ENCODE measurements around the gene PUS10. TPM values are rescaled to one million over a fixed set of nuclear protein-coding genes. Genes with fewer than 3 reads are reported as not detected.
"Not testable (repeated sequence)": the region's sequence is repeated elsewhere in the genome, so short reads cannot be mapped to it uniquely, and the experiment has no call there.

The PUS10 gene
- 9.3 and 16.0 TPM in 2 replicates for total RNA-seq

- DNase-seq (ENCODE audit: extremely low read depth, low read depth, low spot score), result no peak
These were observed at the start of gene PUS10, which contains the start of gene PEX13 for GRCh38 chr2:61017556-61018317. Gene PUS10 (minus strand): TSS chr2:61018255. CDS start chr2:61011890, 6,365 bp downstream. Gene PEX13 (plus strand): TSS chr2:61017720. CDS start chr2:61017760, 40 bp downstream.

- DNase-seq (ENCODE audit: extremely low read depth, low read depth, low spot score), result no peak
These were observed 48.0 kb upstream of the PUS10 start, which contains the start of gene SANBR for GRCh38 chr2:61065714-61066709. Gene SANBR (plus strand): TSS chr2:61065871. CDS start chr2:61070351, 4,480 bp downstream.

- no peak for DNase-seq (ENCODE audit: extremely low read depth, low read depth, low spot score)
These were observed 41.3 kb upstream of the PUS10 start for GRCh38 chr2:61059382-61059781.

- DNase-seq (ENCODE audit: extremely low read depth, low read depth, low spot score), result no peak
These were observed 39.5 kb upstream of the PUS10 start for GRCh38 chr2:61057562-61057961.

GRCh38 chr2:61055557-61055956 is 37.5 kb upstream of the PUS10 start:
- no peak for DNase-seq (ENCODE audit: extremely low read depth, low read depth, low spot score)

GRCh38 chr2:61045999-61046398 is 27.9 kb upstream of the PUS10 start:
- no peak for DNase-seq (ENCODE audit: extremely low read depth, low read depth, low spot score)

GRCh38 chr2:61045226-61045625 is 27.2 kb upstream of the PUS10 start:
- no peak for DNase-seq (ENCODE audit: extremely low read depth, low read depth, low spot score)

- no peak for DNase-seq (ENCODE audit: extremely low read depth, low read depth, low spot score)
These were observed 26.6 kb upstream of the PUS10 start for GRCh38 chr2:61044636-61045035.

GRCh38 chr2:61042807-61043206 is 24.8 kb upstream of the PUS10 start:
- DNase-seq (ENCODE audit: extremely low read depth, low read depth, low spot score), result no peak

- DNase-seq (ENCODE audit: extremely low read depth, low read depth, low spot score), result not testable (repeated sequence)
These were observed 18.6 kb upstream of the PUS10 start for GRCh38 chr2:61036643-61037042.

GRCh38 chr2:61034592-61034991 is 16.5 kb upstream of the PUS10 start:
- DNase-seq (ENCODE audit: extremely low read depth, low read depth, low spot score), result not testable (repeated sequence)

GRCh38 chr2:61029533-61029932 is 11.5 kb upstream of the PUS10 start:
- no peak for DNase-seq (ENCODE audit: extremely low read depth, low read depth, low spot score)

- DNase-seq (ENCODE audit: extremely low read depth, low read depth, low spot score), result no peak
These were observed 5.6 kb upstream of the PUS10 start for GRCh38 chr2:61023670-61024069.

GRCh38 chr2:61021228-61021660 is 3.2 kb upstream of the PUS10 start:
- no peak for DNase-seq (ENCODE audit: extremely low read depth, low read depth, low spot score)

GRCh38 chr2:61018798-61019197 is 743 bp upstream of the PUS10 start:
- DNase-seq (ENCODE audit: extremely low read depth, low read depth, low spot score), result no peak

- peak; percentile 51 for DNase-seq (ENCODE audit: extremely low read depth, low read depth, low spot score)
These were observed 282 bp upstream of the PUS10 start for GRCh38 chr2:61018318-61018755.

GRCh38 chr2:61017003-61017555 is 976 bp downstream of the PUS10 start:
- peak; percentile 71 for DNase-seq (ENCODE audit: extremely low read depth, low read depth, low spot score)

GRCh38 chr2:61016392-61017002 is 1.6 kb downstream of the PUS10 start:
- DNase-seq (ENCODE audit: extremely low read depth, low read depth, low spot score), result no peak

- no peak for DNase-seq (ENCODE audit: extremely low read depth, low read depth, low spot score)
These were observed 2.1 kb downstream of the PUS10 start for GRCh38 chr2:61015976-61016375.

- DNase-seq (ENCODE audit: extremely low read depth, low read depth, low spot score), result no peak
These were observed 3.3 kb downstream of the PUS10 start for GRCh38 chr2:61014763-61015162.
